GM21423 (cell line): ENCODE results near the gene SLC43A3.
"Not testable (repeated sequence)": the region's sequence is repeated elsewhere in the genome, so short reads cannot be mapped to it uniquely, and the experiment has no call there.

Experiments
- ATAC-seq: cut with Tn5 transposase; IDR thresholded peaks from one replicate; pipeline ENCODE4 v1.9.1; 2021; ENCODE audit warnings: mild to moderate bottlenecking, moderate library complexity; ENCODE audit not compliant: unreplicated experiment

Gene SLC43A3

DNA sequence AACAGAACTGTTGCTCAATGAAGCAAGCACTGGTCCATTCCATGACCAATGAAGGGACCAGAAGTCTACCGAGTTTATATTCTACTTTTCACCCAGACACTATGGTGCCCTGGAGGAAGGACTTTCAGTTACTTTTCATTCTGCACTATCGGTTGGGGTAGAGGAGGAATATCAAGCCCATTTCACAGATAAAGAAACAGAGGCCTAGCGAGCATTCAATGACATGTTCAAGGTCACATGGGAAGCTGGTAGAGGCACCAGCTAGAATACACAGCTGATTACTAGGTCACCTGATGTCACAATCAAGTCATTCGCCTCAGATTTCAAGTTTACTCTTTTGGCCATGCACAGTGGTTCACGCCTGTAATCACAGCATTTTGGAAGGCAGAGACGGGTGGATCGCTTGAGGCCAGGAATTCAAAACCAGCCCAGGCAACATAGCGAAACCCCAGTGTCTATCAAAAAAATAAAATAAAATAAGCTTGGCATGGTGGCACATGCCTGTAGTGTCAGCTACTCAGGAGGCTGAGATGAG is 18.9 kb downstream of the SLC43A3 start:
- ATAC-seq: no peak

DNA sequence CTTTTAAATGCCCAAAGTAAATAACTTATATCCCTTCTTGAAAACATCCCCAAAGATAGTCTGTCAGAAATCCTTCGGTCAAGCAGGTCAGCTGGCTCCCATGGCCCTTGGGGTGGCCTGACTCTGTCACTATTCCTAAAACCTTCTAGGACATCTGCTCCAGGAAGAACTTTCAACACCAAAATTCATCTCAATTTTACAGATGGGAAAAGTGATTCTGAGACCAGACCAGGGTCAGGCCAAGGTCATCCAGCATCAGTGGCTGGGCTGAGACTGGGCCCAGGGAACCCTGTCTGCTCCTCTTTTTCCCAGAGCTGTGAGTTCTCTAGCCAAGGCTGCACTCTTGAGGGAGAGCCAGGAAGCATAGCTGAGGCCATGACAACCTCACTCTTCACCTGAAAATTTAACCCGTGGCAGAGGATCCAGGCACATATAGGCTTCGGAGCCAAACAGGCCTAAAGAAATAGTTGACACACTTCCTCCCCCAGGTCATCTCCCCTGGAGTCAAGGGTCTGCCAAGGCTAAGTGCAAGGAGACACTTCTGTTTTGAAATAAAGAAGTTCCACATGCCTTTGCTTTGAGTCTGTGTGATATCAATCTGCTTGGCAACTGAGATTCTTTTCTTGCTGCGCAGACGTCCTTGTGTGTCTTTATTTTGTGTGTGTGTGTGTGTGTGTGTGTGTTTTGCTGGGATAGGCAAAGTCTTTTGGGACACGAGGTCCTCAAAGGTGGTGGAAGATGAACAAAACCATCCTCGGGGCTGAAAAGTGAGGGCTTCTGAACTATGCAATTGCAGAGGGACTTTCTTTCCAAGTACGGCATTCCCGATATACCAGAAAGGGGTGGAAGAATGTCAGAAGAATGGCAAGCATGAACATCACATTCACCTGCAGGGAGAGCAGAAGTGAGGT is 19.7 kb downstream of the SLC43A3 start:
- ATAC-seq: no peak

DNA sequence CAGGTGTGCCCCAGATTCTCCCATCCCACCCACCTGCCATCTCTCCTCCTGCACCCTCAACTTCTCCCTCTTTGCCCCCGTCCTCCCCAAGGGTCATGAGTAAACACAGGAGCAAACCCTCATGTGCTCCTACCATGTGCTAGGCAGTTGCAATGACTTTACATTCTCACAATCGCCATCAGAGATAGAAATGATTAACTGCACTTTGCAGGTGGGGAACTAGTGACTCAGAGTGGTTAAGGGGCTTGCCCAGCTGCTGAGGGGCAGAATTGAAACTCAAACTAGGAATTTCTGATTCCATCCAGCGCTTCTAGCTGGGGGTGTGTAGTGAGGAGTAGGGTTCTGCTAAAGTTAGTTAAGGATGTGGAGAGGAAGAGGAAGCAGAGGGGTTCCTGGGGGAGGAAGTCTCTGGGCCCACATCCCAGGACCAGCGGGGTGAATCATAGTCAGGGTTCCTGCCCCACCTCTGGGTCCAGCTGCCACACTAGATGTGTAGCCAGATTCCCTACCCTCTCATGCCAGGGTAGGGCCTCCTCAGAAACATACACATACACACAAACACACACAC is 20.5 kb downstream of the SLC43A3 start:
- ATAC-seq: peak; percentile 73

DNA sequence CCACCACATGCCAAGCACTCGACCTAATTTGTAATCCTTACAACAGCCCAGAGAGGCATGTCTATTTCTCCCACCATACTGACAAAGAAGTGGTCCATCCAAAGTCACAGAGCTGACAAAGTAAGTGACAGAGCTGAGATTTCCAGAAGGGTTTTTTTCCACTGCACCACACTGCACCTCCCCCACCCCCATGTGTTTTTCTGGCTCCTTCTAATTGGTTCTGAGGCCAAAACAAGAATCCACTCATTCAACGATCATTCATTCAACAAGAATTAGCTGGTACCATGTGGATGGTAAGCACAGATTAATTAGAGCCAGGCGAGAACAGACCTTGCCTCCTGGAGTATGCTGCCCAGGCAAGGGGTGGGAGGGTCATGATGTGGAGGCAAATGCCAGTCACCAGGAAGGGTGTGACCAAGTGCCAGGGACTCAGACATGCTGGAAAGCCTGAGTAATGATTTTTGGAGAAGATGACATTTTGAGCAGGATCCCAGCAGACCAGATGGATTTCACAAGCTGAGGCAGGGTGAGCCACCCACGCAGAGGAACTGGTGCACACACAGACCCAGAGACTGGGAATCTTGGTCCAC is 21.6 kb downstream of the SLC43A3 start:
- ATAC-seq: no peak

DNA sequence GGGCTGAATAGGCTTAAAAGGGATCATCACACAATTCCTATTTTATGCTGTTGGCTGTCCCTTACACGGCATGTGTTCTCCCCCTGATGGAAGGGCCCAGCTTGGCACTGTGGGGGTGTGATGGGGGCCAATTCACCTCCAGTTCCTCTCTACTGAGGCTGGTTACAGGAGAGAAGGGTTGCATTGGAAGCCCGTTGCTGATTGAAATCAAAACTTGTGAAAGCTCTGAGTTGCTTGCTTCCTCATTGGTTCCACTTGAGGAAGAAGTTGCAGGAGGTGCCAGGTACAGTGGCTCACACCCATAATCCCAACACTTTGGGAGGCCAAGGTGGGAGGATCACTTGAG is 23.1 kb downstream of the SLC43A3 start:
- no peak for ATAC-seq

DNA sequence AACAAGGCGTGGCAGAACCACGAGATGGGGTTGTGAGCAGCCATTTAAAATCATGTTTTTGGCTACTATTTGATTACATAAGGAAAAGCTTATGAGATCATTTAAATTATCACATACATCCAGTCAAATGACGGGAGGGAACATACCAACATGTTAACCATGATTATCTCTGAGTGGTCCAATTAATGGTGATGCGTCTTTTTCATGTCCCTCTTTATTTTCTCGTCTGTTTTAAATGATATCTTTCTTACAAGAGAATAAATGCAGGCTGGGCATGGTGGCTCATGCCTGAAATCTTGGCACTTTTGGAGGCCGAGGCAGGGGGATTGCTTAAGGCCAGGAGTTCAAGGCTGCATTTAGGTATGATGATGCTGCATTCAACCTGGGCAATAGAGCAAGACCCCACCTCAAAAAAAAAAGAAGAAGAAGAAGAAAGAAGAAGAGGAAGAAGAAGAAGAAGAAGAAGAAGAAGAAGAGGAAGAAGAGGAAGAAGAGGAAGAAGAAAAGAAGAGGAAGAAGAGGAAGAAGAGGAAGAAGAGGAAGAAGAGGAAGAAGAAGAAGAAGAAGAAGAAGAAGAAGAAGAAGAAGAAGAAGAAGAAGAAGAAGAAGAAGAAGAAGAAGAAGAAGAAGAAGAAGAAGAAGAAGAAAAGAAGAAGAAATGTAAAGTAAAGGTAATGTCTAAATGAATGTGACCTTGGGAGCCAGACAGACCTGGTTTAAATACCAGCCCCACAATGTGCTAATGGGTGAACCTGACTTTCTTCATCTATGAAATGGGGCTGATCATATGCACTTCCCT is 23.7 kb downstream of the SLC43A3 start:
- ATAC-seq: not testable (repeated sequence)

DNA sequence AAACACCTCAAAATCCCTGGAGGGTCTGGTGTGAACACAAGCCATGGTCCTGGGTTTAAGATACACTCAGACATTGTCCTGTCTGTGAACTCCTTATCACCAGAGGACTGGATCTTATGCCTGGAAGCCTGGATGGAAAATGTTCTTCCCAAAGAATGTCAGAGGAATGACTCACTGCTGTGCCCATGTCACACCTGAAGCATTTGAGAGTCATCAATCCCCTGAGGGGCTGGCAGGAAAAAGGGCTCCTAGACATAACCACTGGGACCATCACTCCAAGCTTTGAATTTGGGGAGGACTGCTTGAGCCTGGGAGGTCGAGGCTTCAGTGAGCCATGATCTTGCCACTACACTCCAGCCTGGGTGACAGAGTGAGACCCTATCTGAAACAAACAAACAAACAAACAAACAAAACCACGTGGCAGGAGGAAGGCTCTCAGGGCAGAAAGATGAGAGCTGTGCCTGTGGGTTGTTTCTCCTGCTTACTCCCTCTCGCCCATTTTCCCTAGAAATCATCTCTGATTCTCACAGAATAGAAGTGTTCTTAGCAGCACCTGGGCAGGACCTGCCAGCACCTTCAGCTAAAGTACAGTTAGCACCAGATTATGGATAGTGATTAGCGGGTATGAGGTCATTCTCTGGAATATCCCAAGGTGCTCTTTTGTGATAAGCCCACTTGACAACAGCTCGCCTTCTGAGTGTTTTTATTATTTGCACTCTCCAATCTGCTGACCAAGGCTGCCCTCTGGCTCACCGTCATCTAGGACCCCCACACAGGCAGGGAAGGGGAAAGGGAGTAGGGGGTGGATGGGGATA is 24.5 kb downstream of the SLC43A3 start:
- no peak for ATAC-seq

DNA sequence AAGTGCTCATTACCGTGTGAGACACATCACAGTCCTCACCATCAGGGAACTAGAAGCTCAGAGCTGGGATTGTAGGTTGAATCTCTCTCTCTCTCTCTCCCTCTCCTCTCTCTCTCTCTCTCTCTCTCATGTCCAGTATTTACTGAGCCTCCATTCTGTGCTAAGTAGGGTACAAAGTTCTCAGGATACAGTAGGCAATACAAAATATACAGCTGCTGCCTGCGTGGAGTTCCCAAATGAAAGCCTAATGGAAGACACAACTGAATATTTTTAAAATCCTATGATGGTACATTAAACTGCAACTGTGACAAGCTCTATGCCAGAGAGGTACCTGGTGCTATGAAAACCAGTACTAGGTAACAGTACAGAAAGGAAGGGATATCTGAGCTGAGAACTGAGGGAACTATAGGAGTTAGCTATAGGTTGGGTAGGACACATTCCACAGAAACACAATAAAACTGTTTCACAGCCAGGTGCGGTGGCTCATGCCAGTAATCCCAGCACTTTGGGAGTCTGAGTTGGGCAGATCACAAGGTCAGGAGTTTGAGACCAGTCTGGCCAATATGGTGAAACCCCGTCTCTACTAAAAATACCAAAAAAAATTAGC is 26.8 kb downstream of the SLC43A3 start:
- no peak for ATAC-seq

DNA sequence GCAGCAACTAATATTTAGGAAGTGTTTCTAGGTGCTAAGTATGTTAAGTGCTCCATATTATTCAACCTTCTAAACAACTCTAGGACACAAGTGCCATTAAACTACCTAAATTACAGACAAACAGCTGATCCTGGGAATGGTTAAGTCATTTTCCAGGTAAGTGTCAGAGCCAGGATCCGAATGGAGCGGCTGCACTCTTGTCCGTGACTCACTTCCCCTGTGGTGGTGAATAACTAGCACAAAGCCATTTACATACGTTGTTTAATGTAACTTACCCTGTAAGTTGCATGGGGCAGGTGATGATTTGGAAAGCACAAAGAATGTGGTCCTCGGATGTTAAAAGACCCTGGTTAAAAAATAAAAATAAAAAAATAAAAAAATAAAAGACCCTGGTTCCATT is 27.7 kb downstream of the SLC43A3 start:
- no peak for ATAC-seq

DNA sequence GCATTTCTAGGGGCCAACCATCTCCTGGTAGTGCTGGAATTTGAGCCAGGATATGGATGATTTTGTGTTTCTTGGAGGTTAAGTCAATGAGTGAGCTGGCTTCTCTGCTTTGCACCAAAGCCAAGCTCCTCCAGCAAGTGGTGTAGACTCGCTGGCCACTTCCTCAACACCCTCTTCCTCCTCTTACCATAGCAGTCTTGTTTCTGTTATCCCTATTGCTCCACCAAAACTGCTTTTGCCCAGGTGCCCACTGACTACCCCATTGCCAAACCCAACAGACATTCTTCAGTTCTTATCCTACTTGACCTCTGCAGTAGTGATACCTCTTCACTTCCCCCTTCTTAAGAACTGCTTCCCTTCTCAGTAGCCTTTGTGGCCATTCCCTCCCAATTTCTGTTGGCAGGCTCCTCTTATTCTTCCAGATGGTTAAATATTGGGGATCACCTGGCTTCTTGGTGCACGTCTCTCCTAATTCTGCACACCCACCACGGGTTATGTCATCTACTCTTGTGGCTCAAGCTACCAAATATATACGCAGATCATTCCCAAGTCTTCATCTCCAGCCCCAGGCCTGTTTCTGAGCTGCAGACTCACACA is 29.4 kb downstream of the SLC43A3 start:
- no peak for ATAC-seq

DNA sequence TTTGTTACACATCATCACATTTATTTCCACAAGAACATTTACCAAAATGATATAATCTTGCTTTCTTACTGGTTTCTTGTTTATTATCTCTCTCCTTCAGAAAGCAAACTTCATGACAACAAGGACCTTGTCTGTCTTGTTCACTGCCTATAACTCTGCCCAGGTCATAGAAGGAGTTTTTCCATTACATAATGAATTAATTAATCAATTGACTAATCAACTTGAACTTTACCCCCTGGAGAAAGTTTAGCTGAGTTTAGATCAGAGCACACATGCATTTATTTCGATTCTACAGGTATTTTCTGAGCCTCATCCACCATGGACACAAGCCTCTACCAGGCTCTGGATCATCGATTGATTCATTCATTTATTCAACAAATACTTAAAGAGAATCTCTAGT is 30.2 kb downstream of the SLC43A3 start:
- ATAC-seq: no peak

DNA sequence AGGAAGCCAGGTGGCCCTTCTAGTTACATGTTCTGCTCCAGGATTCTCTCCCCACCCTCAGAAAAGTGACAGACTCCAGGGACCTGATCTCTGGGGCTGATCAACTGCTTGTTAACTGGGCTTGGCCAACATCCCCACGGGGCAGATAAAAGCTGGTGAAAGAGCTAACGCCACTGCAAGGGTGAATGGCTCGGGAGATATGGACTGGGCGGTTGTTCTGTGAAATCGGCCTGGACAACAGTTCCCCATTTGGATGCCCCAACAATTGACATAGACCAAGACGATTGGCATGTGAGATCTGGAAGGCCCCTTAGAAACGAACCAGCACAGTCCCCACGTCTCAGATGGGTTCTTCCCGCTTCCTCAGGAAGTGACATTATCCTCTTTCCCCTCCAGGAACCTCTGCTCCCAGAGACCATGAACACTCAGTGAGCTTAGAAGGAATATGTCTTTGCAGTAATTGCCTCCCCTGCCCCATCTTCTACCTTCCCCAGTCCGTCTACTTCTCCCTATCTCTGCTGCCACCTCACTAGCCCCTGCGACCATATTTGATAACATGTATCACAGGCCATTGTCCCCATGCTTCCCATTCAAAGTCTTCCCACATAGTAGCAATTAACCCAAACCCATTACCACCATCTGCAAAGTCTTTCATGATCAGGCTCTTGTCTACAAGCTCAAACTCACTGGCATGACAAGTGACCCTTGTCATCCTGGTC is 30.9 kb downstream of the SLC43A3 start:
- no peak for ATAC-seq

DNA sequence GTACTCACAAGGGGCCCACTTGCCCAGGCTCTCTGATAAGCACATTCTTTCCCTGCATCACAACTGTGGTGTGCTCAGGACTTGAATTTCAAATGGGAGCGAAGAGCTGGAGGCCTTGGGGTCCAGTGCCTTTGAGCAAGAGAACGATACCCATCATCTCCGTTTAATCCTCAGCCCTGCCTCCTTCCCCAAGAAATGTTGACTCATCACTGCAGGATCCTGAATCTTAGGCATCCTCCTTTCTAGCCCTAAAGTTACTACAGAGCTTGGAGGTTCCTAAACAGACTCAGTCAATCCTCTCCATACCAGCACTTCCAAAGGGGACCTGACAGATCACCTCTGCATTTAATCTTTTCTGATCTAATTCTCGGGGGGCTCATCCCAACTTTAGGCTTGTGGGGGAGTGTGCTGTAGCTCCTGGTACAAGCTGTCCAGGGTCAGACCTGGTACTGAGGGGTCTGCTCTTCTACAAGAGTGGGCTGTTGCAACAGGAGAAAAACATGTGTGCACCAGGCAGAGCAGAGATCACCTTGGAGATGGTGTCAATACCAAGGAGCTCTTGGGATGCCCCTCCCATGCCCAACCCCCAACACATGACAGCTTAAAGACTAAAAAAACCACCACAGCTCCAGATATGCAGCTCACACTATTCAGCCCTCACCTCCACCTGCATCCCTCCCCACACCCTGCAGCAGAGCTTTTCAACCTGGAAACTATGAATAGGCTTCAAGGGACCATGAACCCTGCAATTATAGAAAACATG is 32.5 kb downstream of the SLC43A3 start:
- no peak for ATAC-seq

DNA sequence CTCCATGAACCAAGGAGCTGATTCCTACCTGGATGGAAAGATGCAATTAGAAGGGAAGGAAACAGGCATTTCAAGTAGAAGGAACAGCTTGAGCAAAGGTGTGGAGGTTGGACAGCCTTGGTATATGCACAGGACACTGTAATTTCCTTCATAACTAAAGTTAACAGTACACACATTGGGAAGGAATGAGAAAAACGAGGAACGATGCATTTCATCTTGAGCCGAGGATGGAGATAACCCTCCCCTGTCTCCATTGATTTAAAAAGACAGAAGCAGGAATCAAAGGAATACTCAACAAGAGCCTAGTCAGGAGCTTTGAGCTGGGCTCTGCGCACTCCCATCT is 34.2 kb downstream of the SLC43A3 start:
- no peak for ATAC-seq

DNA sequence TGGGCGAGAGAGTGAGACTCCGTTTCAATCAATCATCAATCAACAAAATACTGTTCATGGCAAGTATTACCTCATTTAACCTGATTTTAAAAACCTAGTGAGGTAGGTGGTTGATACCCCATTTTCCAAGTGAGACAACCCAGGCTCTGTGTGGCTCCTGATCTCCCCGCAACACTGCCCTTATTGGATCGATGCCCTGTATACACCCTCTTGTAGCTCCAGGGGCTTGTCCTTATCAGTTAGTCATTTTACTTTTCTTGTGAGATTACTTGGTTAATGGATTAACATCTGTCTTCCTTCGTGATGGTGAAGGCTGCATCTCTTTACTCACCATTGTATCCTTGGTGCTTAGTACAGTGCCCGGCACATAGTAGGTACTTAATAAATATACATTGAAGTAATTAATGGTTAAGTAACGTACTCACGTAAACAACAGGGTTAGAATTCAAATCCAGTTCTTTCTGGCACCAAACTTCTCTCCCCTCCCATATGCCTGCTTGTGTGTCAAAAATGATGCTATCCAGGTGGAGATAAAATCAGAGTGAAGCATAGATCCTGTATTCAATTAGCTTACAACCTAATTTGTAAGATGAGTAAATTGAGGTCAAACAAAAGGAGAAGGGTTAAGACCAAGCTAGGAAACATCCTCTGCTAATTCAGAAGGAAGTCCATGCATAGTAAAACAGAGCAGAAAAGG is 34.7 kb downstream of the SLC43A3 start:
- ATAC-seq: no peak

DNA sequence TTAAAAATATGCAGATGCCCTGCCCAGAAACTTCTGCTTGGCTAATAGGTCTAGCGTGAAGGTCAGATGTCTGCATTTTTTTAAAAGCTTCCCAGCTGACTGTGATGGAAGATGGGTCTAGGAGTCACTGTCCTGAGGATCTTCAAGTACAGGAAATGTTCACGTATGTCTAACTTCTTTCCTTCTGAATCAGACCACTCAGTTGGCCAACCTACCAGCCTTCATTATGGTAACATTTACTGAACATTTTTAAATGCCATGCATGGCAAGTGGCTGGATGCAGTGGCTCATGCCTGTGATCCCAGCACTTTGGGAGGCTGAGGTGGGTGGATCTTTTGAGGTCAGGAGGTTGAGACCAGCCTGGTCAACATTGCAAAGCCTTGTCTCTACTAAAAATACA is 35.4 kb downstream of the SLC43A3 start:
- ATAC-seq: no peak

DNA sequence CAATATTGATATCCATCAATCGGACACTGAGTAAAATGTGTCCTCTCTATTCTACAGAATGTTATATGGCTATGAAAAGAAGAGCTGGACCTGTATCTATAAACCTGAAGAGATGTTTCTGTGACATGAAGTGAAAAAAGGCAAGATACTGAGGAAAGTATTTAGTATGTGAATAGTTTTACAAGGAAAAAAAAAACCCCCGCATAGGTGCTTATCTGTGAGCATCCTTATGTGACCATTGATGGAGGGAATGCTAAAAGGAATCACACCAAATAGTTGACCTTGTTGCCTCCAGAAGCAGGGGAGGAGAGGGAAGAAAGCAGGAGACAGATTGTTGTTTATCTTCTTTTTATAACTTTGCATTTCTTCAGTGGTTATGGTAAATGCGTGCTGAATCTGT is 35.8 kb downstream of the SLC43A3 start:
- ATAC-seq: no peak

DNA sequence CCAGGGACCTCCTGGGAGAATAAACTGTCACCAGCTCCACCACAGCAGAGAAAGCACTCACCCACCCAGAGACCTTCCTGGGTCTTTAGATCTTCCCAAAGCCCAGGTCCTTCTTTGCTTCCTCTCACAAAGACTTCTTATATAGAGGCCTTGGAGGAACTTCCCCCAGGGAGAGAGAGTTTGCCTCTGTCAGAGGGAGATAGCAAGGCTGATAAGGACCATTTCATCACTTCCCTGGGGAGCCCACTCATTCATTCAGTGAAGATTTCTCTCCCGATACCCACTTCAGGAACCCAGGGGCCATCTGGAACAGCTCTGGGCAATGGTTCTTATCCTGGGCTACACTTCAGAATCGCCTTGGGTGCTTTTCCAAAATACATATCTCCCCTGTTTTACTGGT is 36.4 kb downstream of the SLC43A3 start, which contains the start of gene PRG2:
PRG2 (minus strand) TSS at position 116 of the 400 bp plus-strand sequence. CDS start 706 bp downstream, outside the sequence.
- ATAC-seq: no peak
